OCI-M2 (cell line): Measurements from ENCODE around the gene BLTP2.
"Not testable (repeated sequence)": the region's sequence is repeated elsewhere in the genome, so short reads cannot be mapped to it uniquely, and the experiment has no call there.

Experiments used
- DNase-seq: peaks from one replicate; lab custom pipeline; 2025; ENCODE audit not compliant: unreplicated experiment; lab: John Stamatoyannopoulos, UW

Gene BLTP2

GRCh38 chr17:28644787-28645575, at the start of gene BLTP2:
Gene BLTP2 (minus strand): TSS chr17:28645158. CDS start chr17:28645056, 102 bp downstream.
- no peak for DNase-seq

DNA sequence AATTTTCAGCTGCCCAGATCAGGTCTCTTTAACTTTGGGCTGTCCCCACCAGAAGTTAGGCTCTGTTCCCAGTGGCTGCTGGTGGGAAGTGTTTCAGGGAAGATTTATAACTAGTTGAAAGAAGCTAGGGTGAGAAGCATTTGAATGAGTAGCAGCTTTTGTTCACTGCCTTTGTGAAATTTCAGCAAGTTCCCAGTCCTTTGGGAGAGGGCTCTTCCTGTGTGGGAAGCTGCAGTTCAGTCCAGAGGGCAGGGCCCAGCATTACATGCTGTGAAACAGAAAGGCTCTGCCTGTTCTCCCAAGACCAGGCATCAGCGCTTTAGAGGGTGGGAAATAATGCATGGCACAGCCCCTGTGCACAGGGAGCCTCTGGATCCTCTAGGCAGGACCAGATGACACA, 48.9 kb upstream of the BLTP2 start:
- DNase-seq: no peak

DNA sequence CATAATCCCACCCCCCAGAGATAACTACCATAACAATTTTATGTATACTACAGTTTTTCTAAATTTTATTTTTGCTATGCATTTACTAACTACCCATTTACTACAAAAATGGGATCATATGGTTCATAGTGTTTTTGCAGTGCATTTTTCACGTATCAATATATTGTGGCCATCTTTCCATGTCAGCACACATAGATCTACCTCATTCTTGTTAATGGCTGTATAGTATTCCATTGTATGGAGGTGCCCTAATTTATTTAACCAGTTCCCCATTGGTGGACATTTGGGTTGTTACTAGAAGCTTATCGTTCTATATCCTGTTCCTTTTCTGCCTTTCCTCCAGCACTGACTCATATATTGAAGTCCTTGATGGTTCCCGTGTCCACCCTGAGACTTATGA, 44.1 kb upstream of the BLTP2 start:
- DNase-seq: no peak

DNA sequence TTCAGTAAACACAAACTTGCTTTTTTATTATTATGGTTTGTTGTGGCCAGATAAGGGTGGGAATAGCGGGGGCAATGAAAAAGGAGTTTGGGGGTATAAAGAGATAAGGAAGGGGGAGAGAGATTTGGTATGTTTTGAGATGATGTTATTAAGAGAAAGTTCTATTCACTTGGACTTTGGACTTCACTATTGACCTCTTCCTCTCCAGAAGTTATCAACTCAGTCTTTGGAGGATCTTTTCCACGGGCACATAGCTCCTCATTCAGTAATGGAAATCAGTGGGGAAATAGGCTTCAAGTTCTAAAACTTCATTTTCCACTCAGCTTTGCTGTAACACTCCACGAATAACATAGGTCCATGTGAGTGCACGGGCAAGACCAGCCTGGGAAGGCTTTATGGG, 43.5 kb upstream of the BLTP2 start:
- no peak for DNase-seq

DNA sequence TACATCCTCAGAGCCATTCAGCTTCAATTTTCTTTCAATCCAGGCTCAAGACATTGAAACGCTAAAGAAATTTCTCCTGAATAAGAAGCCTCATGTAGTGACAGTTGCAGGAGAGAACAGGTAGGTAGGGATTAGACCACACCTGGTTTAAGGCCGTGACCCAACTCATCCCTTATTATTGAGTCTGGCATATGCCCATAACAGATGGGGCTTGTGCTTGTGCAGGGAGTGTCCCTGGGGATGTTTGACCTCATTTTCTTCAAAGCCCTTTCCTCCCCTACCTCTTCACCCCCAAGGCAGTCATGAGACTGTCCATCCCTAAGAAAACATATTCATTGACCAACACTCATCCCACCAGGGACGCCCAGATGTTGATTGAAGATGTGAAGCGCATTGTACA, 41.3 kb upstream of the BLTP2 start:
- DNase-seq: no peak

DNA sequence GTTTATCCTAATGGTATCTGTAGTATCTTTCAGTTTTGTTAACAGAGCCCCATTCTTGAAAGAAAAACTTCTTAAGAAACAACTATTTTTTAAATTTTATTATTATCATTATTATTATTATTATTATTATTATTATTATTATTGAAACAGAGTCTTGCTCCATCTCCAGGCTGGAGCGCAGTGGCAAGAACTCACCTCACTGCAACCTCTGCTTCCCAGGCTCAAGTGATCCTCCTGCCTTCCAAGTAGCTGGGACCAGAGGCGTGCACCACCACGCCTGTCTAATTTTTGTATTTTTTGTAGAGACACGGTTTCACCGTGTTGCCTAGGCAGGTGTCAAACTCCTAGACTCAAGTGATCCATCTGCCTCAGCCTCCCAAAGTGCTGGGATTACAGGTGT, 40.4 kb upstream of the BLTP2 start:
- no peak for DNase-seq

DNA sequence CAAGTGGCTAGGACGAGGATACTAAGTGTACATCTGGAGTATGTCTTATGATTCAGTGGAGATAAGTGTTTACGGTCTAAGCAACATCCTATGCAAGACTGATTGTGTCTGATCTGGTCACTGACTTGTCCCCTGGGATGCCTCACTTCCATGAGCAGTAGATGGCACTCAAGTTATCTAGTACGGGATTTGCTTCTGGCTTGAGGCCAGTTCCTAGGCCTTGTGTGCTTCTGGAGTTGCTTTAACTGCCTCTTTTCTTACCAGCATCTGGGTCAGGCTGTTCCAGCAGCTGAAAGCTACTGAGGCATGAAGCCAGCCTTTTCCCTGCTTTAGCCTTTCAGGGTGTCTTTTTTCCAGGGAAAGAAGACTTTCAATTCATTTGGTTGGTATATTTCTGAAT, 40.0 kb upstream of the BLTP2 start:
- no peak for DNase-seq

DNA sequence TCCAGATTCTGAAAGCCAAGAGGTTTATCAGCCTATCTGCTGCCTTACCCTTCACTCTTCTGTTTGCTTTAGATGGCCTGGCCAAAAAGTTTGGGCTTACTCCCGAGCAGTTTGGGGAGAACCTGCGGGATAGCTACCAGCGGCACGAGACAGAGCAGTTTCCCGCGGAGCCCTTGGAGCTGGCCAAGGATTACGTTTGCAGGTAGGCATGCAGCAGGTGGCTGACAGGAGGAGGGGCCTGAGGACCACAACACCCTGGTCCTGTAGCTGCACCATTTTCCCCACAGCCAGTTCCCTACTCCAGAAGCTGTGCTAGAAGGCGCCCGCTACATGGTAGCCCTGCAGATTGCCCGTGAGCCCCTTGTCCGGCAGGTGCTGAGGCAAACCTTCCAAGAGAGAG, 37.7 kb upstream of the BLTP2 start:
- no peak for DNase-seq

DNA sequence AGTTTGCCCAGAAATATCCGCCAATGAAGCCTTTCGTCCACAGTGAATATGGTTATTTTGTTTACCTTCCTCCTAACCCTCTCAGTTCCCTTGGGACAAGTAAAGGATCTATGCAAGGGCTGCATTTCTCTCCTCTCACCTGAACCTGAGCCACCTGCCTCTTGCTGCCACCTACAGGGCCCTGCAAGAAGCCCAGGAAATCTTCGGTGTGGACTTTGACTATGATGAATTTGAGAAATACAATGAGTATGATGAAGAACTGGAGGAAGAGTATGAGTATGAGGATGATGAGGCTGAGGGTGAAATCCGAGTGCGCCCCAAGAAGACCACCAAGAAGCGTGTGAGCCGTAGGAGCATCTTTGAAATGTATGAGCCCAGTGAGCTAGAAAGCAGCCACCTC, 31.0 kb upstream of the BLTP2 start:
- DNase-seq: no peak

DNA sequence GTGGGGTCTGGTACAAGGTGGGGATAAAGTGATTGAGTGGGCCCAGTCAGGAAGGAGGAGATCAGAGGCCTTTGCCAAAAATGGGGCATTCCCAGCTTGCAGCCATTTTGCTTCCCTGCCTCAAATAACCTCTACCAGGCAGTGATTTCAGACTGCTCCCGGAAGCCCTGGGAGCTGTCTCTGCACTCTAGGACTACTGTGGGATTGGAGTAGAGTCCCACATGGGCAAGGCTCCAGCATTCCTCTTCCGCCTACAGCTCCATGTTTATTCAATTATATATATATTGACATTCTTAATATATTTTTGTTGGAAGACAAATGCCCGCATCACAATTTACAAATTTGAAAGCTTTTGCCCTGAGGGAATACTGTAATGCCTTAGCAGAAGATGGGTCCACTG, 30.5 kb upstream of the BLTP2 start:
- no peak for DNase-seq

- no peak for DNase-seq
Observed at GRCh38 chr17:28669918-28670317, 25.0 kb upstream of the BLTP2 start.

DNA sequence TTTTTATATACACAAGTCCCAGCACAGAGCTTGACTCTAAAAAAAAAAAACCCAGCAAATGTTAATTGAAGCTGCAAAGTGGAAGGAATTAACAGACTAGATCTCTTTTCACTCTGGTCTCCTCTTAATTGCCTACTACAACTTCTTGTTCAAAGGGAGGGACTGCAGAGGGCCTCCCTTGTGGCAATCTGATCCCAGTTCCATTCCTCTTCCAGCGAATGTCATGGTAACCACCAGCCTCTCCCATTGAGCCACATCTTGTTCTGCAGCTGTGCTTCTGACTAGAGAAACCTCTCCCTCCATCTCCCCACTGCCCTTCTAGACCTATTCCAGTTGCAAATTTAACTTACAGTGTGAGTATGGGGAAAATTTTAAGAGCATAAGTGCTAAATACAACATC, 22.9 kb upstream of the BLTP2 start:
- no peak for DNase-seq

DNA sequence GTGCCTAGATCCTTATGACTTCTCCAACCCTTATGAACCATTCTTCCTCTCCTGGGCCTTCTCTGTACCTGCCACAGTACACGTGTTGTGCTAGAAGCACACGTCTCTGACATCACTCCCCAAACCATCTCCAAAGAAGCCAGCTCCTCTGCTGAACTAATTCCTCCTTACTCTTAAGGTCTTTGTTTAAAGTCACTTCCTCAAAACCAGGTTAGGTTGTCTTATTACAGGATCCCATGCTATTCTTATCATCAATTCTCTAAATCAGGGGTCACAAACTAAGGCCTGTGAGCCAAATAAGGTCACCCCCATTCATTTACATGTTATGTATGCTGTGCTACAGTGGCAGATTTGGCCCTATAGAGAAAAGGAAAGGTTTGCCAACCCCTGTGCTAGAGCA, 21.0 kb upstream of the BLTP2 start:
- DNase-seq: no peak

GRCh38 chr17:28663723-28664122, 18.8 kb upstream of the BLTP2 start:
- no peak for DNase-seq

DNA sequence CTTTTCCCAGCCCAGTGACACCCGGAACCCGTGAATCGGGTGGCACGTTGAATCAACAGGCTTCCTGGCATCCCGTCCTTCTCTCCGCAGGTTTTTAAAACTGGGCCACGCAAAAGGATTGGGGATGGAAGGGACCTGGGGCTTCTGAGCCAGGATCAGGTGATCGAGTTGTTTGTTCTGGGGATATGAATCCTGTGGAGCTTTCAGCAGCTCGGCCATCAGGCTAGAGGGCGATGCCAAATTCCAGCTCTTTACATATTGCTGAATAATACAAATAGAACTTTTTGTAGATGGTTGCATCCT, 17.5 kb upstream of the BLTP2 start:
- no peak for DNase-seq

- DNase-seq: peak; percentile 62
Observed at GRCh38 chr17:28661635-28662526, 16.9 kb upstream of the BLTP2 start, which contains the start of the genes SDF2 and SUPT6H. Gene SDF2 (minus strand): TSS chr17:28661906. CDS start chr17:28661876, 30 bp downstream. Gene SUPT6H (plus strand): TSS chr17:28662205. CDS start chr17:28673402, 11,197 bp downstream.

DNA sequence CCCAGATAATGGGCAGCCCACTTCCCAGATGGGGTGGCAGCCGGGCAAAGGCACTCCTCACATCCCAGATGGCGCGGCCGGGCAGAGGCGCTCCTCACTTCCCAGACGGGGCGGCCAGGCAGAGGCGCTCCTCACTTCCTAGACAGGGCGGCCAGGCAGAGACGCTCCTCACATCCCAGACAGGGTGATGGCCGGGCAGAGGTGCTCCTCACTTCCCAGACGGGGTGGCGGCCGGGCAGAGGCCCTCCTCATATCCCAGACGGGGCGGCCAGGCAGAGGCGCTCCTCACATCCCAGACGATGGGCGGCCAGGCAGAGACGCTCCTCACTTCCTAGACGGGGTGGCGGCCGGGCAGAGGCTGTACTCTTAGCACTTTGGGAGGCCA, 14.5 kb upstream of the BLTP2 start:
- DNase-seq: not testable (repeated sequence)

DNA sequence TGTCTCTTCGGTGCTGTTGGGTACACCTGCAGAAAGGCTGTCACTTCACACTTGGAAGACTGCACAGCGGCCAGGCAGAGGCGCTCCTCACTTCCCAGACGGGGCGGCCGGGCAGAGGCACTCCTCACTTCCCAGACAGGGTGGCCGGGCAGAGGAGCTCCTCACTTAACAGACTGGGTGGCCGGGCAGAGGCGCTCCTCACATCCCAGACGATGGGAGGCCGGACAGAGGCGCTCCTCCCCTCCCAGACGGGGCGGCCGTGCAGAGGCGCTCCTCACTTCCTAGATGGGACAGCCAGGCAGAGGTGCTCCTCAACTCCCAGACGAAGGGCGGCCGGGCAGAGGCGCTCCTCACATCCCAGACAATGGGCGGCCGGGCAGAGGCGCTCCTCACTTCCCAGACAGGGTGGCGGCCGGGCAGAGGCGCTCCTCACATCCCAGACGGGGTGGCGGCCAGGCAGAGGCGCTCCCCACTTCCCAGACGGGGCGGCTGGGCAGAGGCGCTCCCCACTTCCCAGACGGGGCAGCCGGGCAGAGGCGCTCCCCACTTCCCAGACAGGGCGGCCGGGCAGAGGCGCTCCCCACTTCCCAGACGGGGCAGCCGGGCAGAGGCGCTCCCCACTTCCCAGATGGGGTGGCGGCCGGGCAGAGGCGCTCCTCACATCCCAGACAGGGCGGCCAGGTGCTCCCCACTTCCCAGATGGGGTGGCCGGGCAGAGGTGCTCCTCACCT, 14.0 kb upstream of the BLTP2 start:
- not testable (repeated sequence) for DNase-seq

GRCh38 chr17:28658342-28658741, 13.4 kb upstream of the BLTP2 start:
- not testable (repeated sequence) for DNase-seq

DNA sequence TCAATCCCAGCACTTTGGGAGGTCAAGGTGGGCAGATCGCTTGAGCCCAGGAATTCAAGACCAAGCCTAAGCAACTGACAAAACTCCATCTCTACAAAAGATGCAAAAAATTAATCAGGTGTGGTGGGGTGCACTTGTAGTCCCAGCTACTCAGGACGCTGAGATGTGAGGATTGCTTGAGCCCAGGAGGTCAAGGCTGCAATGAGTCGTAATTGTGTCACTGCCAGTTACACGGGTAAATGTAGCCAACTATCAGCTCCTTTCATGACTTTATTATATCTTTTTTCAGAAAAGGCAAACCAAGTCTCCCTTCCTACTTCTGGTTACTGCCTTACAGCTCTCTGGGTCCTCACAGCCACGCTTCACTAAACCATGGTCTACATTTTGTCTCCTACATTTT, 12.8 kb upstream of the BLTP2 start:
- DNase-seq: no peak

DNA sequence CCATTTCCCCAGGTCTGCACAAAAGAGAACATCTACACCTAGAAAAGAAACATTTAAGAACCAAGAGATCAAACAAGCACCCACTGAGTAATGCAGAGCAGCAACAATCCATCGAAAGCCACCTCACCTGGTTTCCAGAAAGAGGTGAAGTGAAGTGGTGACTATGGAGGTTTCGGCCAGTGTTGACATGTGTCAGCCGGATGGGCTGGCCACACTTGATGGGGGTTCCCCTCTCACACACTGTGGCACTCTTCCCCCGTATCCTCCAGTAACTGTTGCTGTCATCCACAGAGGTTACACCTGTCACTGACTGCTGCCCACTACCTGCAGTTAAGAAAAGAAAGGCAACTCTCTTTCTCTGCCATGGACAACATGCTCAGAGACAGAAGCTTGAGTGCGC, 10.2 kb upstream of the BLTP2 start:
- no peak for DNase-seq

GRCh38 chr17:28648698-28649097, 3.7 kb upstream of the BLTP2 start:
- DNase-seq: no peak
